ENCODE results near the gene ZNF470.

Gene ZNF470

DNA sequence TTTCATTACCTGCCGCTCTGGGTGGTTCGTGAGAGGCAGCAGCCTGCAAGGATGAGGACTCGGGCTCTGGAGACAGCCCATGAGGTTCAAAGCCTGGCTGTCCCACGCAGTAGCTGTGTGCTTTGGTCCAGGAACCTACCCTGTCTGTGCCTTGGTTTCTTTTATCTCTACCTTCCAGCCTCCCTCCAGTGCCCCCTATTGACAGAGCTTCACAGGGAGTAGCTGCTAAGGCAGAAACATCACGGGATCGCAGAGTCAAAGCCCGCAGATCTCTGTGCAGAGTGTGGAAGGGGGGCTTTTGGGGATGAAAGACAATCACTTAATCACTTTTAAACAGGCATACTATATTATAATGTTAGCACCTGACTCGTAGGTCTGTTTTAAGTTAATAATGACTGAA is 44.0 kb downstream of the ZNF470 start:
- DNase-seq = no peak

DNA sequence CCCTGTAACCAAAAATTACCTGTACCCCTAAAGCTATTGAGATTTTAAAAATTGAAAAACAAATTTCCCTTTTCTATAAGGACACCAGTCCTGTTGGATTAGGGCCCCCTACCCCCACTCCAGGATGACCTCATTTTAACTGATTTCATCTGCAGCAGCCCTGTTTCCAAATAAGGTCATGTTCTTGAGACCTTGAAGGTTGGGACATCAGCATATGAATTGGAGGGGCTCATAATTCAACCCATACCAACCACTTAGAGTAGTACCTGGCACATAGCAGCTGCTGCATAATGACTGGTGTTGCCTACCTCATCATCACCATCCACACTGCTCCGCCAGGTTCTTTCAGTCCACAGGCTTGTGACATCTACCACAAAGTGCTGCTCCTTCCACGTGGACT is 45.5 kb downstream of the ZNF470 start:
- DNase-seq = no peak

DNA sequence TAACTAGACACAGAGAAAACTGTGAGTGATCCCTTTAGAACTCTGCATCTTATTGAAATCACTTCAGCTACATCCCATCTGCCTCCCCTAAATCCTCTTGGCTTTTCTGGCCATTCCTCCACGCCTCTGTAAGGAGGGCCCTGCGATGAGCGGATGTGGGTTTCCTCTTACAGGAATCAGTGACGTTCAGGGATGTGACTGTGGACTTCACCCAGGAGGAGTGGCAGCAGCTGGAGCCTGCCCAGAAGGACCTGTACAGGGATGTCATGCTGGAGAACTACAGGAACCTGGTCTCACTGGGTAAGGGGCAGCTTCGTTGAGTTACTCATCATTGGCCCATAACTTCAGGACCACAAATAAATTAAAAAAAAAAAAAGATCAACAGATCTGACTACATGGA is 46.4 kb downstream of the ZNF470 start:
- DNase-seq = no peak

DNA sequence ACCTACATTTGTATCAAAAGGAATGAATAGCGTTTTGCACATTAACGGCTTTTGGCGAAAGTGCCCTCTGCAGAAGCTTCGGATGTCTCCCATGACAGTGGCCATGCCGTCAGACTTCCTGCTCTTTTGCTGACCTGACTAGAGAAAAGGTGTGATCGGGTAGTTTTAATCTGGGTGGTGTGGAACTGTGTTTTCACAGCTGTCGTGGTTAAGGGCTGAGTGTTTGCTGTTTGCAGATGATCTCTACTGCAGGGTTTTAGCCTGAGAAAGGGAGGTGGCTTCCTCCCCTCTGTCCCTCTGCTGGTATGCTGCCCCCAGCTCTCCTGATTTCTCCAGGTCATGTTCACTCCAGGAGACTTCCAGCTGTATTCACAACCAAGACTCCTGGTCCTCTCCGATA is 50.3 kb downstream of the ZNF470 start:
- DNase-seq = no peak

DNA sequence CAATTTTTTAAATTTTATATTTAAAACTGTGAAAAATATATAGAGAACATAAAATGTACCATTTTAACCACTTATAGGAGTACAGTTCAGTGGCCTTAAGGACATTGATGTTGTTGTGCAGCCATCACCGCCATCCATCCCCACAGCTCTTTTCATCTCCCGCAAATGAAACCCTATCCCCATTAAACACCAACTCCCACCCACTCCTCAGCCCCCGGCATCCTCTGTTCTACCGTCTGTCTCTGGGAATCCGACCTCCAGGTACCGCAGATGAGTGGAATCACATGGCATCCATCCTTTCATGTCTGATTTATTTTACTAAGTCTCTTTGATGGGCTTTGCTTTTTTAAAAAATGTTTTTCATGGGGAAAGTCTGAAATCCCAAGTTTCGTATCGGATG is 51.9 kb downstream of the ZNF470 start:
- DNase-seq = no peak

DNA sequence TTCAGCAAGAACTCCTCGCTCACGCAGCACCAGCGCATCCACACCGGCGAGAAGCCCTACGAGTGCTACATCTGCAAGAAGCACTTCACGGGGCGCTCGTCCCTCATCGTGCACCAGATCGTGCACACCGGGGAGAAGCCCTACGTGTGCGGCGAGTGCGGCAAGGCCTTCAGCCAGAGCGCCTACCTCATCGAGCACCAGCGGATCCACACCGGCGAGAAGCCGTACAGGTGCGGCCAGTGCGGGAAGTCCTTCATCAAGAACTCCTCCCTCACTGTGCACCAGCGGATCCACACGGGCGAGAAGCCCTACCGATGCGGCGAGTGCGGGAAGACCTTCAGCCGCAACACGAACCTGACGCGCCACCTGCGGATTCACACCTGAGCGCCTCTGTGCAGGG is 55.1 kb downstream of the ZNF470 start:
- no peak for DNase-seq

DNA sequence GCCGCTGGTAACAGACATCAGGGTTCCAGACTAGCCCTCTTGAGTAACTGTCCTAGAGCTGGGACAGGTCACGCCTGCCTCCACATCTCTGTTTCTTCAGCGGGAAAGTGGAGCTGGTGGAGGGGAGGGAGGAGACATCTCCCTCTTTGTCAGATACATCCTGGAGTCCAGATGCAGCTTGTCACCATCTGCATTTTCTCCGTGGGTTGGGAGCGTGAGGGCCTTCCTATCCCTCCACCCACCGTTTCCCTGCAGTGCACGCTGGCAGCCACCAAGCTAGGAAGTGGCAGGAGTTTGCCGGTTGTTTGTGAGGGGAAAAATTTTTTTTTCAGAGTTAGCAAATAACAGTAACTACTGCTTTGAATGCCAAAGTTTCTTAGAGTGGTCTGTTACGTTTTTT is 55.7 kb downstream of the ZNF470 start:
- no peak for DNase-seq

DNA sequence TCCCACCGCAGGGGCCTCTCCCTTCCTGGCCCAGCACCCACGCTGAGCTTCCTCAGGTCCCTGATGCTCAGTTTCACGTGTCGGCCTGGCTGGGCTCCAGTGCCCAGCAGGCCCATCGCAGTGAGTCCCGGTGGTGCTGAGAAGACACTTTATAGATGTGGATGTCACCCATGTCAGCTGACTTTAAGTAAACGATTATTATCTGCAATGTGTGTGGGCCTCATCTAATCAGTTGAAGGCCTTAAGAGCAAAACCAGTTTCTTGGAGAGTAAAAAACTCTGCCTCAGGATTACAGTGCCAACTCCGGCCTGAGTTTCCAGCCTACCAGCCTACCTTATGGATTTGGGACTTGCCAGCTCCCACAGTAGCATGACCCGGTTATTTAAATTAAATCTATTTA is 58.4 kb downstream of the ZNF470 start:
- no peak for DNase-seq

DNA sequence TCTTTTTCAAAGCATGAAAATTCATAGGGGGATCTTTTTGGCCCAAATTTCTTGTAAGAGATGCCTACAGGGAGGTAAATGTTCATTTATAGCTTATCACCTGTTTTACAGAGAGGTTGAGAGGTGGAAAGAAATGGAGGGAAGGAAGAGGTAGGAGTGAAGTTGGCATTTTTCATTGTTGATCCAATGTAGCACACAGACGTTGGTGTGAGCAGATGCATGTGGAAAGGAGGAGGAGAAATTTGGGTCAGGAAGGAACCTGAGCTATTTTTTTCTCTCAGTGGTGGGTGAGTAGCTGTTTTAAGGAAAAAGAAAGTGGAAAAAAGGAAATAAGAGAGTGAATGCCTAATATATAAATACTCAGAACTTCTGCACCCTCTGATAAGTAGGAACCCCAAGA is 65.8 kb downstream of the ZNF470 start:
- DNase-seq = no peak

DNA sequence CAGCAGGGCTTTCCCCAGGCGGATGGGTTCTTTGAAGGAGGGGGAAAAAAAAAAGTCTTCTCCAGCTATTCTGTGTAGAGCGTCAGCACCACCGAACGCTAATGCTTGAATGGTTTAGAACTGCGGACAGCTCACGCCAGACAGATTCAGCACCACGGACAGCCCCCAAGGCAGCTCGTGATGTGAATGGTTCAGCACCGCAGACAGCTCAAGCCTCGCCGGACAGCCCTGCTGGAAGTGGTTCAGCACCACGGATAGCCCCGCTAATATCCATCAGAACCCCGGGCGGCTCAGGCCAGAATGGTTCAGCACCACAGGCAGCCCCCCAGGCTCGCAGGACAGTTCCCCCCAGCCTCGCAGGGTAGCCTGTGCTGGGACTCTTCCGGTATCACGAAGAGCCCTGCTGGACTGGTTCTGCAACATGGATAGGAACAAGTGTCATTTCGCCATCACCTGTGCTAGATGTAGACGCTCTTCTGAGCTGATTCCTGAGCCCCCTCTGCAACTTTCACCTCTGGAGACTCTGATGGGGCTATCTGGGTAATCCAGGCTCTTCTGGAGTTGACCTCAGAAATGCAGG is 70.8 kb downstream of the ZNF470 start:
- peak; percentile 82 for DNase-seq

All from retina (tissue), 1 donor.